SU-DHL-6 (cell line): Measurements from ENCODE around the gene LYRM7.

Source experiments
- H2AFZ ChIP-seq: fragments of 200-600 bp; sonication (generic); 2 replicates; pipeline ENCODE4 v1.6.1; 2014; ENCODE audit warnings: low read depth, mild to moderate bottlenecking, moderate library complexity, mixed read lengths, antibody characterized with exemption, low read length; ENCODE audit not compliant: severe bottlenecking
- H3F3A ChIP-seq: fragments of 200-600 bp; shearing (Covaris generic); 2 replicates; pipeline ENCODE4 v1.6.0; 2016; ENCODE audit warnings: antibody characterized with exemption, mild to moderate bottlenecking; ENCODE audit not compliant: insufficient read depth
- H3K27ac ChIP-seq: fragments of 200-600 bp; sonication (generic); 2 replicates; pipeline ENCODE4 v1.5.1; 2016; ENCODE audit warnings: low read depth, mild to moderate bottlenecking, low read length, moderate library complexity, mixed read lengths
- H3K27me3 ChIP-seq: fragments of 200-600 bp; sonication (generic), shearing (Covaris generic); 2 replicates; pipeline ENCODE4 v1.6.0; 2014; ENCODE audit warnings: mild to moderate bottlenecking, low read length
- H3K36me3 ChIP-seq: fragments of 200-600 bp; sonication (generic); 2 replicates; pipeline ENCODE4 v1.6.1; 2014; ENCODE audit warnings: mild to moderate bottlenecking, low read length, mixed read lengths
- H3K4me2 ChIP-seq: fragments of 300-600, 200-600 bp; shearing (Covaris generic), sonication (generic); 2 replicates; pipeline ENCODE4 v1.6.0; 2014; ENCODE audit warnings: low read length, low read depth, mild to moderate bottlenecking; ENCODE audit not compliant: poor library complexity, severe bottlenecking
- H3K4me3 ChIP-seq: fragments of 200-600 bp; sonication (generic); 2 replicates; pipeline ENCODE4 v1.5.1; 2014; ENCODE audit warnings: antibody characterized with exemption, low read length, mild to moderate bottlenecking, mixed read lengths; ENCODE audit not compliant: insufficient read depth, poor library complexity, severe bottlenecking
- H3K79me2 ChIP-seq: fragments of 200-600 bp; sonication (generic); 2 replicates; pipeline ENCODE4 v1.6.1; 2014; ENCODE audit warnings: mild to moderate bottlenecking, low read length, moderate library complexity; ENCODE audit not compliant: insufficient read depth
- H3K9ac ChIP-seq: fragments of 200-600 bp; sonication (generic); 2 replicates; pipeline ENCODE4 v1.7.0; 2014; ENCODE audit warnings: mild to moderate bottlenecking, low read length
- H3K9me2 ChIP-seq: fragments of 200-600 bp; sonication (generic); replicated peaks from 2 replicates; pipeline ENCODE4 v1.6.1; 2014; ENCODE audit warnings: low read length; ENCODE audit not compliant: insufficient read depth
- H3K9me3 ChIP-seq: fragments of 200-600 bp; sonication (generic); 2 replicates; pipeline ENCODE4 v1.6.1; 2014; ENCODE audit warnings: low read length, mixed read lengths; ENCODE audit not compliant: insufficient read depth
- H4K20me1 ChIP-seq: fragments of 200-600 bp; sonication (generic); 2 replicates; pipeline ENCODE4 v1.6.1; 2014; ENCODE audit warnings: low read depth, mild to moderate bottlenecking, antibody characterized with exemption, low read length, moderate library complexity, mixed read lengths
- CTCF ChIP-seq: fragments of 200-600 bp; sonication (generic); IDR thresholded peaks from one replicate; pipeline ENCODE4 v1.5.1; 2017; ENCODE audit warnings: antibody characterized with exemption, mild to moderate bottlenecking, low read length, moderate library complexity; ENCODE audit not compliant: insufficient read depth, poor library complexity, severe bottlenecking
- EZH2phosphoT487 ChIP-seq: fragments of 200-600 bp; sonication (generic), shearing (Covaris generic); conservative IDR thresholded peaks from 2 replicates; pipeline ENCODE4 v1.6.1; 2018; ENCODE audit warnings: mild to moderate bottlenecking, antibody characterized with exemption, low read length, moderate library complexity, mixed read lengths

Gene LYRM7

GRCh38 chr5:131211669-131212068 is 40.9 kb downstream of the LYRM7 start:
- peaks cover 62% of the 10 kb centered on the region for H3K79me2 ChIP-seq
- H3K27ac ChIP-seq, result peak overlapping the region; percentile 96
- H3K9ac ChIP-seq, result peak overlapping the region; percentile 61

GRCh38 chr5:131212471-131213021 is 41.8 kb downstream of the LYRM7 start:
- Histone ChIP-seq H3K9me2 (no peaks in the 10 kb centered on the region), H3K9ac (peak overlapping the region; percentile 1; the same call in 1 of the 2 replicates), H3F3A (peaks cover 53% of the 10 kb centered on the region), H4K20me1 (no peaks in the 10 kb centered on the region), H3K27ac (peak overlapping the region; percentile 65), H3K4me3 (no peak overlapping the region), H3K4me2 (peak overlapping the region; percentile 81), H2AFZ (no peak overlapping the region), H3K36me3 (no peaks in the 10 kb centered on the region), H3K79me2 (peaks cover 71% of the 10 kb centered on the region), H3K27me3 (no peaks in the 10 kb centered on the region), H3K9me3 (no peaks in the 10 kb centered on the region)
- TF ChIP-seq CTCF, result no peak
- TF ChIP-seq EZH2phosphoT487, result no peak

More at GRCh38 chr5:131211669-131212068, 40.9 kb downstream of the LYRM7 start:
- peak overlapping the region; percentile 81 for H3K4me2 ChIP-seq
- no peak for TF ChIP-seq CTCF
- no peak for TF ChIP-seq EZH2phosphoT487
- H4K20me1 ChIP-seq, result no peaks in the 10 kb centered on the region
- peak overlapping the region; percentile 49 for H3K4me3 ChIP-seq
- H2AFZ ChIP-seq, result peak overlapping the region; percentile 12
- no peaks in the 10 kb centered on the region for H3K9me3 ChIP-seq
- no peaks in the 10 kb centered on the region for H3K36me3 ChIP-seq
- no peaks in the 10 kb centered on the region for H3K9me2 ChIP-seq
- H3F3A ChIP-seq, result peaks cover 57% of the 10 kb centered on the region
- no peaks in the 10 kb centered on the region for H3K27me3 ChIP-seq

- H3K9ac ChIP-seq, result no peak overlapping the region
- H3K9me2 ChIP-seq, result no peaks in the 10 kb centered on the region
- H3K27me3 ChIP-seq, result no peaks in the 10 kb centered on the region
- H3F3A ChIP-seq, result peaks cover 45% of the 10 kb centered on the region
- H3K9me3 ChIP-seq, result no peaks in the 10 kb centered on the region
- peak overlapping the region; percentile 81 for H3K4me2 ChIP-seq
- H3K4me3 ChIP-seq, result no peak overlapping the region
- peak overlapping the region; percentile 52; the same call in 1 of the 2 replicates for H3K27ac ChIP-seq
- H2AFZ ChIP-seq, result no peak overlapping the region
- TF ChIP-seq EZH2phosphoT487, result no peak
- no peak for TF ChIP-seq CTCF
- H4K20me1 ChIP-seq, result no peaks in the 10 kb centered on the region
- H3K79me2 ChIP-seq, result peaks cover 85% of the 10 kb centered on the region
- H3K36me3 ChIP-seq, result no peaks in the 10 kb centered on the region
These were observed 44.0 kb downstream of the LYRM7 start for GRCh38 chr5:131214609-131215227.
